CD14-positive monocyte (primary cell): ENCODE data around the gene SLC12A9. TPM values are rescaled to one million over a fixed set of nuclear protein-coding genes. Genes with fewer than 3 reads are reported as not detected.

Experiments
- DNase-seq, 3 donors: peaks; one replicate each; pipeline ENCODE4 v3.0.0-alpha.2; 2011 to 2022
- H2AFZ ChIP-seq: 2 replicates; pipeline ENCODE4 v1.6.0; 2012; ENCODE audit warnings: mild to moderate bottlenecking, low read depth, low read length, inconsistent platforms; ENCODE audit not compliant: insufficient read depth, poor library complexity, severe bottlenecking
- H3K27ac ChIP-seq, 2 donors: 1 replicate in 1 of 2; 2 replicates in 1 of 2; pipeline ENCODE4 v1.5.1; 2012 to 2013; ENCODE audit warnings: low read length in 2 of 2, control low read depth in 1 of 2, inconsistent platforms in 1 of 2, low read depth in 1 of 2, mild to moderate bottlenecking in 1 of 2
- H3K27me3 ChIP-seq, 2 donors: one replicate each; pipeline versions ENCODE4 v1.6.0 to v1.6.1; 2011 to 2013; ENCODE audit warnings: low read length in 2 of 2; ENCODE audit not compliant: control insufficient read depth in 2 of 2, insufficient read depth in 2 of 2
- H3K36me3 ChIP-seq, 2 donors: replicated peaks in 1 of 2; 1 replicate in 1 of 2; 2 replicates in 1 of 2; pipeline versions ENCODE4 v1.5.1 to v1.6.1; 2012 to 2013; ENCODE audit warnings: low read length in 2 of 2, control low read depth in 1 of 2, inconsistent platforms in 1 of 2, mild to moderate bottlenecking in 1 of 2; ENCODE audit not compliant: insufficient read depth in 2 of 2, control insufficient read depth in 1 of 2
- H3K4me1 ChIP-seq, 2 donors: 1 replicate in 1 of 2; 2 replicates in 1 of 2; pipeline versions ENCODE4 v1.5.1 to v1.6.1; 2012 to 2013; ENCODE audit warnings: low read length in 2 of 2, control low read depth in 1 of 2, inconsistent platforms in 1 of 2, mild to moderate bottlenecking in 1 of 2, moderate library complexity in 1 of 2; ENCODE audit not compliant: insufficient read depth in 2 of 2, control insufficient read depth in 1 of 2
- H3K4me2 ChIP-seq: replicated peaks from 2 replicates; pipeline ENCODE3; 2012; ENCODE audit warnings: low read length, moderate library complexity, mild to moderate bottlenecking; ENCODE audit not compliant: poor library complexity, severe bottlenecking; ENCODE audit errors: extremely low read depth
- H3K4me3 ChIP-seq, 3 experiments: fragments of 200-600 bp in 1 of 3; sonication (generic) in 1 of 3; replicated peaks in 1 of 3; 1 replicate in 2 of 3; 2 replicates in 1 of 3; pipeline ENCODE4 v1.5.1; 2011 to 2013; ENCODE audit warnings: low read length in 3 of 3, mild to moderate bottlenecking in 3 of 3, control low read depth in 2 of 3, low read depth in 2 of 3, inconsistent platforms in 1 of 3, moderate library complexity in 1 of 3
- H3K79me2 ChIP-seq: 2 replicates; pipeline ENCODE4 v1.6.0; 2012; ENCODE audit warnings: mild to moderate bottlenecking, control low read depth, inconsistent platforms, low read length, moderate library complexity; ENCODE audit not compliant: insufficient read depth
- H3K9ac ChIP-seq: 2 replicates; pipeline ENCODE4 v1.6.0; 2017; ENCODE audit warnings: low read length, mild to moderate bottlenecking; ENCODE audit not compliant: insufficient read depth, poor library complexity, severe bottlenecking
- H3K9me3 ChIP-seq, 2 donors: replicated peaks in 1 of 2; 1 replicate in 1 of 2; 2 replicates in 1 of 2; pipeline versions ENCODE4 v1.5.1 to v1.6.1; 2012 to 2013; ENCODE audit warnings: low read length in 2 of 2, control low read depth in 1 of 2; ENCODE audit not compliant: control insufficient read depth in 1 of 2, insufficient read depth in 1 of 2
- H4K20me1 ChIP-seq: 2 replicates; pipeline ENCODE4 v1.6.0; 2012; ENCODE audit warnings: mild to moderate bottlenecking, low read length, control low read depth, moderate library complexity; ENCODE audit not compliant: insufficient read depth
- H3K27ac Mint-ChIP-seq, 7 donors: one replicate each; pipeline ENCODE4 v1.8.0; 2020; ENCODE audit warnings: mild to moderate bottlenecking in 7 of 7, mixed read lengths in 7 of 7, moderate library complexity in 6 of 7, inconsistent platforms in 2 of 7
- H3K27me3 Mint-ChIP-seq, 3 donors: one replicate each; pipeline ENCODE4 v1.8.0; 2021 to 2022; ENCODE audit warnings: low read depth in 3 of 3, mild to moderate bottlenecking in 3 of 3, mixed read lengths in 3 of 3, moderate library complexity in 3 of 3, inconsistent platforms in 1 of 3
- H3K36me3 Mint-ChIP-seq, 2 donors: one replicate each; pipeline ENCODE4 v1.8.0; 2020; ENCODE audit warnings: mixed read lengths in 2 of 2, inconsistent platforms in 1 of 2, mild to moderate bottlenecking in 1 of 2
- H3K4me1 Mint-ChIP-seq: one replicate; pipeline ENCODE4 v1.8.0; 2020; ENCODE audit warnings: mild to moderate bottlenecking, mixed read lengths
- H3K4me3 Mint-ChIP-seq, 2 donors: one replicate each; pipeline ENCODE4 v1.8.0; 2020; ENCODE audit warnings: mild to moderate bottlenecking in 2 of 2, mixed read lengths in 2 of 2, moderate library complexity in 1 of 2
- H3K9me3 Mint-ChIP-seq, 7 donors: one replicate each; pipeline ENCODE4 v1.8.0; 2020 to 2022; ENCODE audit warnings: mixed read lengths in 7 of 7, mild to moderate bottlenecking in 6 of 7, moderate library complexity in 6 of 7, inconsistent platforms in 2 of 7
- CTCF ChIP-seq: fragments of 200-600 bp; IDR thresholded peaks from one replicate; pipeline ENCODE4 v1.8.0; 2022; ENCODE audit warnings: antibody characterized with exemption, mild to moderate bottlenecking
- WGBS: methylation state at CpG from one replicate; pipeline ENCODE4 v1.1.5; 2013; ENCODE audit warnings: missing lambda C conversion rate; ENCODE audit not compliant: insufficient coverage; 5-methylcytosine and 5-hydroxymethylcytosine counted together
- intact Hi-C, 2 donors: fragments of 100-400 bp; cut with micrococcal nuclease; formaldehyde crosslinking; loops; one replicate each; pipeline versions ENCODE4 v1.15.0 to v1.15.1; 2023
- polyA plus RNA-seq, 3 donors: library from polyadenylated mRNA; depleted of rRNA in 1 of 3; unstranded in 2 of 3; stranded (reverse) in 1 of 3; fragments of 300-500 nt in 2 of 3; fragments of >200 nt in 1 of 3; fragmentation: Illumina TruSeq in 2 of 3; gene quantifications; 1 replicate in 2 of 3; 2 replicates in 1 of 3; pipeline ENCODE4 v1.2.3, GENCODE V29; 2012 to 2021

SLC12A9 gene
- polyA plus RNA-seq, 3 donors = 18.8 to 119 (median 19.3) TPM

- no peak overlapping the region for H3K9ac ChIP-seq
These were observed 11.8 kb downstream of the SLC12A9 start for GRCh38 chr7:100864263-100864845.

GRCh38 chr7:100865372-100865911, 12.9 kb downstream of the SLC12A9 start:
- intact Hi-C loops = no loop called here
- TF ChIP-seq CTCF = no peak
- peaks cover 42% of the 10 kb centered on the region for H4K20me1 ChIP-seq
- H3K4me3 ChIP-seq = peak overlapping the region; percentile 4 to 74 (median 47)
- H3K4me2 ChIP-seq = peak overlapping the region; percentile 88
- no peak for DNase-seq
- Mint-ChIP-seq H3K9me3 (no peaks in the 10 kb centered on the region), H3K27me3 (peaks cover under 1 to 4% (median 2%) of the 10 kb centered on the region in 3 donors), H3K4me1 (peaks cover 37% of the 10 kb centered on the region), H3K4me3 (peak overlapping the region; percentile 83 to 94), H3K36me3 (peaks cover 47 to 48% of the 10 kb centered on the region in 2 donors), H3K27ac (peak overlapping the region in 1 of 7 donors; percentile 13)
- H3K36me3 ChIP-seq = peaks cover 46 to 51% of the 10 kb centered on the region in 2 donors
- peak overlapping the region in 1 of 2 donors; percentile 66 for H3K27ac ChIP-seq
- peak overlapping the region; percentile 85 for H2AFZ ChIP-seq
- H3K79me2 ChIP-seq = peaks cover 9% of the 10 kb centered on the region
- peaks cover 28 to 38% of the 10 kb centered on the region in 2 donors for H3K4me1 ChIP-seq
- H3K27me3 ChIP-seq = no peaks in the 10 kb centered on the region
- WGBS = 16% methylated on average over 11 of the region's 17 CpGs
- H3K9me3 ChIP-seq = no peaks in the 10 kb centered on the region
- H3K9ac ChIP-seq = peak overlapping the region; percentile 69

More at GRCh38 chr7:100864263-100864845, 11.8 kb downstream of the SLC12A9 start:
- Mint-ChIP-seq H3K27me3 (peaks cover 1 to 4% (median 2%) of the 10 kb centered on the region in 3 donors), H3K9me3 (no peaks in the 10 kb centered on the region), H3K4me3 (no peak overlapping the region), H3K36me3 (peaks cover 57% of the 10 kb centered on the region in 2 donors), H3K4me1 (peaks cover 37% of the 10 kb centered on the region), H3K27ac (no peak overlapping the region)
- Histone ChIP-seq H3K4me3 (no peak overlapping the region), H3K36me3 (peaks cover 57 to 62% of the 10 kb centered on the region in 2 donors), H3K79me2 (peaks cover 19% of the 10 kb centered on the region), H3K9me3 (no peaks in the 10 kb centered on the region), H4K20me1 (peaks cover 53% of the 10 kb centered on the region), H3K4me1 (peaks cover 28 to 38% of the 10 kb centered on the region in 2 donors), H3K4me2 (no peak overlapping the region), H3K27me3 (no peaks in the 10 kb centered on the region), H3K27ac (no peak overlapping the region), H2AFZ (no peak overlapping the region)
- TF ChIP-seq CTCF = no peak
- intact Hi-C loops = no loop called here
- 85% methylated on average over 5 of the region's 12 CpGs for WGBS
- DNase-seq = no peak
